Adrenal gland (tissue), 5 donors: ENCODE measurements around the gene IFITM1.

Experiments
- CTCF ChIP-seq, 6 experiments: fragments of 450-650 bp in 4 of 6; fragments of 200-600 bp in 2 of 6; sonication (generic) in 1 of 6; IDR thresholded peaks; 1 replicate in 5 of 6; 2 replicates in 1 of 6; pipeline versions ENCODE4 v1.5.1 to v1.8.0; 2016 to 2021; ENCODE audit warnings: antibody characterized with exemption in 6 of 6, mild to moderate bottlenecking in 2 of 6, moderate library complexity in 1 of 6
- POLR2A ChIP-seq, 2 donors: fragments of 450-650 bp; IDR thresholded peaks; one replicate each; pipeline ENCODE4 v1.6.1; 2017; ENCODE audit warnings: antibody characterized with exemption in 2 of 2, mild to moderate bottlenecking in 2 of 2, moderate library complexity in 1 of 2
- donor health status: DM: no; HTN: no; CAD: no.

- no peak for TF ChIP-seq CTCF (IDR thresholded peaks at IDR 0.05)
- no peak for TF ChIP-seq POLR2A (IDR thresholded peaks at IDR 0.05)
These were observed 16.0 kb upstream of the IFITM1 start for GRCh38 chr11:297586-298405.
